Panc1 (cell line): ENCODE results near the gene DCAF4.

Source experiments
- TF ChIP-seq, protein P1 (sequence below): fragments of 450-650 bp; IDR thresholded peaks from 2 replicates; pipeline ENCODE4 v1.5.1; 2017; ENCODE audit warnings: mild to moderate bottlenecking
- TF ChIP-seq, protein P2 (sequence below), 2 experiments: IDR thresholded peaks; 2 replicates each; pipeline ENCODE4 v1.6.1; 2011 to 2012; ENCODE audit warnings: low read depth in 2 of 2, control low read depth in 1 of 2, low read length in 1 of 2, mild to moderate bottlenecking in 1 of 2, moderate library complexity in 1 of 2; ENCODE audit not compliant: insufficient read depth in 1 of 2

DNA sequence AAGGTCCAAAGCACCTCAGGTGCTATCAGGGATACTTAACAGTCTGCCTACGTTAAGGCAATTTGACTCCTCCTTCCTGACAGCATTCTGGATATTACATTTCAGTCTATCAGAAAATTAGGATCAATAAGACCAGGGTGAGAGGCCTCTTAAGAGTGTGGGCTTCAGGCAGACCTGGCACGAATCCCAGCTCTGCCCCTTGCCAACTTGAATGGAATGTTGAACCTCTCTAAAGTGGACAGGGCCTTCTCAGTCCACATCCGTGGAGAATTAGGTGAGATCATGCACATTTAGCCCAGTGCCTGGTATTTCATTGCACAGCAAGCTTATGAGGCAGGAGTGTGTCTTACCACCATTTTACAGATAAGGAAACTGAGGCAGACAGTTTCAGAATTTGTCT is 25.9 kb downstream of the DCAF4 start:
- TF ChIP-seq, protein P1, sequence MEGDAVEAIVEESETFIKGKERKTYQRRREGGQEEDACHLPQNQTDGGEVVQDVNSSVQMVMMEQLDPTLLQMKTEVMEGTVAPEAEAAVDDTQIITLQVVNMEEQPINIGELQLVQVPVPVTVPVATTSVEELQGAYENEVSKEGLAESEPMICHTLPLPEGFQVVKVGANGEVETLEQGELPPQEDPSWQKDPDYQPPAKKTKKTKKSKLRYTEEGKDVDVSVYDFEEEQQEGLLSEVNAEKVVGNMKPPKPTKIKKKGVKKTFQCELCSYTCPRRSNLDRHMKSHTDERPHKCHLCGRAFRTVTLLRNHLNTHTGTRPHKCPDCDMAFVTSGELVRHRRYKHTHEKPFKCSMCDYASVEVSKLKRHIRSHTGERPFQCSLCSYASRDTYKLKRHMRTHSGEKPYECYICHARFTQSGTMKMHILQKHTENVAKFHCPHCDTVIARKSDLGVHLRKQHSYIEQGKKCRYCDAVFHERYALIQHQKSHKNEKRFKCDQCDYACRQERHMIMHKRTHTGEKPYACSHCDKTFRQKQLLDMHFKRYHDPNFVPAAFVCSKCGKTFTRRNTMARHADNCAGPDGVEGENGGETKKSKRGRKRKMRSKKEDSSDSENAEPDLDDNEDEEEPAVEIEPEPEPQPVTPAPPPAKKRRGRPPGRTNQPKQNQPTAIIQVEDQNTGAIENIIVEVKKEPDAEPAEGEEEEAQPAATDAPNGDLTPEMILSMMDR, result no peak
- TF ChIP-seq, protein P2, sequence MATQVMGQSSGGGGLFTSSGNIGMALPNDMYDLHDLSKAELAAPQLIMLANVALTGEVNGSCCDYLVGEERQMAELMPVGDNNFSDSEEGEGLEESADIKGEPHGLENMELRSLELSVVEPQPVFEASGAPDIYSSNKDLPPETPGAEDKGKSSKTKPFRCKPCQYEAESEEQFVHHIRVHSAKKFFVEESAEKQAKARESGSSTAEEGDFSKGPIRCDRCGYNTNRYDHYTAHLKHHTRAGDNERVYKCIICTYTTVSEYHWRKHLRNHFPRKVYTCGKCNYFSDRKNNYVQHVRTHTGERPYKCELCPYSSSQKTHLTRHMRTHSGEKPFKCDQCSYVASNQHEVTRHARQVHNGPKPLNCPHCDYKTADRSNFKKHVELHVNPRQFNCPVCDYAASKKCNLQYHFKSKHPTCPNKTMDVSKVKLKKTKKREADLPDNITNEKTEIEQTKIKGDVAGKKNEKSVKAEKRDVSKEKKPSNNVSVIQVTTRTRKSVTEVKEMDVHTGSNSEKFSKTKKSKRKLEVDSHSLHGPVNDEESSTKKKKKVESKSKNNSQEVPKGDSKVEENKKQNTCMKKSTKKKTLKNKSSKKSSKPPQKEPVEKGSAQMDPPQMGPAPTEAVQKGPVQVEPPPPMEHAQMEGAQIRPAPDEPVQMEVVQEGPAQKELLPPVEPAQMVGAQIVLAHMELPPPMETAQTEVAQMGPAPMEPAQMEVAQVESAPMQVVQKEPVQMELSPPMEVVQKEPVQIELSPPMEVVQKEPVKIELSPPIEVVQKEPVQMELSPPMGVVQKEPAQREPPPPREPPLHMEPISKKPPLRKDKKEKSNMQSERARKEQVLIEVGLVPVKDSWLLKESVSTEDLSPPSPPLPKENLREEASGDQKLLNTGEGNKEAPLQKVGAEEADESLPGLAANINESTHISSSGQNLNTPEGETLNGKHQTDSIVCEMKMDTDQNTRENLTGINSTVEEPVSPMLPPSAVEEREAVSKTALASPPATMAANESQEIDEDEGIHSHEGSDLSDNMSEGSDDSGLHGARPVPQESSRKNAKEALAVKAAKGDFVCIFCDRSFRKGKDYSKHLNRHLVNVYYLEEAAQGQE (IDR thresholded peaks at IDR 0.05; ENCODE audit: insufficient read depth in 1 of 2, low read depth in 2 of 2, low read length in 1 of 2), result no peak
